GM19193 (cell line): ENCODE measurements around the gene TBX4.

ENCODE experiments used
- POLR2A ChIP-seq: IDR thresholded peaks from 4 replicates; pipeline ENCODE4 v1.6.1; 2011; ENCODE audit not compliant: insufficient read depth, insufficient read length; ENCODE audit errors: extremely low read depth

TBX4 gene

GRCh38 chr17:61461586-61461966, 9.4 kb downstream of the TBX4 start:
- no peak for TF ChIP-seq POLR2A

- TF ChIP-seq POLR2A, result no peak
These were observed 9.9 kb downstream of the TBX4 start for GRCh38 chr17:61461967-61462718.

- TF ChIP-seq POLR2A, result no peak
These were observed 10.6 kb downstream of the TBX4 start for GRCh38 chr17:61462719-61463315.

GRCh38 chr17:61463316-61464129, 11.3 kb downstream of the TBX4 start:
- TF ChIP-seq POLR2A, result no peak

GRCh38 chr17:61464130-61464842, 12.1 kb downstream of the TBX4 start:
- TF ChIP-seq POLR2A, result no peak

- no peak for TF ChIP-seq POLR2A
These were observed 12.6 kb downstream of the TBX4 start for GRCh38 chr17:61464843-61465180.

- no peak for TF ChIP-seq POLR2A
These were observed 13.5 kb downstream of the TBX4 start for GRCh38 chr17:61465550-61466237.

GRCh38 chr17:61466246-61466645, 14.0 kb downstream of the TBX4 start:
- no peak for TF ChIP-seq POLR2A

- TF ChIP-seq POLR2A, result no peak
These were observed 15.4 kb downstream of the TBX4 start for GRCh38 chr17:61467416-61468262.

GRCh38 chr17:61468263-61468907, 16.2 kb downstream of the TBX4 start:
- TF ChIP-seq POLR2A, result no peak

- TF ChIP-seq POLR2A, result no peak
These were observed 17.3 kb downstream of the TBX4 start for GRCh38 chr17:61469474-61469873.

- no peak for TF ChIP-seq POLR2A
These were observed 17.7 kb downstream of the TBX4 start for GRCh38 chr17:61469949-61470348.

- no peak for TF ChIP-seq POLR2A
These were observed 18.4 kb downstream of the TBX4 start for GRCh38 chr17:61470530-61471136.
